RCC 7860 (cell line): ENCODE data around the gene LRRC28.

ENCODE experiments used
- DNase-seq: peaks from one replicate; pipeline ENCODE4 v3.0.0-alpha.2; 2015; ENCODE audit warnings: low spot score
- FAIRE-seq: peaks from 2 replicates; lab custom pipeline; 2012; peaks lifted over from hg19 to GRCh38; lab: Jason Lieb, UNC

LRRC28 gene

GRCh38 chr15:99335508-99335907 lies 84.2 kb downstream of the LRRC28 start:
- DNase-seq, result no peak
- FAIRE-seq, result no peak

GRCh38 chr15:99336794-99337193 lies 85.5 kb downstream of the LRRC28 start:
- DNase-seq, result no peak
- no peak for FAIRE-seq

- FAIRE-seq, result no peak
- DNase-seq, result no peak
These were observed 89.1 kb downstream of the LRRC28 start for GRCh38 chr15:99340347-99340746.

- DNase-seq (no peak), FAIRE-seq (no peak)
These were observed 90.5 kb downstream of the LRRC28 start for GRCh38 chr15:99341786-99342185.

GRCh38 chr15:99343208-99343607 lies 91.9 kb downstream of the LRRC28 start:
- FAIRE-seq (no peak), DNase-seq (no peak)

GRCh38 chr15:99343881-99344551 lies 92.7 kb downstream of the LRRC28 start:
- no peak for FAIRE-seq
- no peak for DNase-seq

GRCh38 chr15:99344639-99345038 lies 93.4 kb downstream of the LRRC28 start:
- no peak for FAIRE-seq
- DNase-seq, result no peak

GRCh38 chr15:99345242-99345641 lies 94.0 kb downstream of the LRRC28 start:
- no peak for FAIRE-seq

GRCh38 chr15:99345832-99346462 lies 94.7 kb downstream of the LRRC28 start:
- DNase-seq, result no peak
- FAIRE-seq, result no peak

More at GRCh38 chr15:99345242-99345641, 94.0 kb downstream of the LRRC28 start:
- no peak for DNase-seq

GRCh38 chr15:99347574-99347973 lies 96.3 kb downstream of the LRRC28 start:
- DNase-seq, result no peak
- FAIRE-seq, result no peak

GRCh38 chr15:99348412-99348811 lies 97.1 kb downstream of the LRRC28 start:
- DNase-seq (no peak), FAIRE-seq (no peak)

- DNase-seq, result no peak
- FAIRE-seq, result no peak
These were observed 99.1 kb downstream of the LRRC28 start for GRCh38 chr15:99350408-99350807.

GRCh38 chr15:99359769-99360168 lies 108.5 kb downstream of the LRRC28 start:
- FAIRE-seq, result no peak
- DNase-seq, result no peak

GRCh38 chr15:99361545-99362185 lies 110.4 kb downstream of the LRRC28 start:
- FAIRE-seq (no peak), DNase-seq (no peak)

- FAIRE-seq, result no peak
- no peak for DNase-seq
These were observed 114.0 kb downstream of the LRRC28 start for GRCh38 chr15:99365242-99365641.

- DNase-seq (no peak), FAIRE-seq (no peak)
These were observed 114.7 kb downstream of the LRRC28 start for GRCh38 chr15:99366013-99366412.

- FAIRE-seq (no peak), DNase-seq (no peak)
These were observed 117.5 kb downstream of the LRRC28 start for GRCh38 chr15:99368743-99369142.

GRCh38 chr15:99369196-99369595 lies 117.9 kb downstream of the LRRC28 start:
- DNase-seq (no peak), FAIRE-seq (no peak)

- no peak for DNase-seq
- FAIRE-seq, result no peak
These were observed 120.2 kb downstream of the LRRC28 start for GRCh38 chr15:99371180-99372103.

- FAIRE-seq, result peak; percentile 61
These were observed 133.9 kb downstream of the LRRC28 start for GRCh38 chr15:99385005-99385669.

GRCh38 chr15:99385865-99386264 lies 134.6 kb downstream of the LRRC28 start:
- FAIRE-seq, result no peak
- peak; percentile 23 for DNase-seq

More at GRCh38 chr15:99385005-99385669, 133.9 kb downstream of the LRRC28 start:
- peak; percentile 33 for DNase-seq
